Esophagus muscularis mucosa (tissue), 4 donors: ENCODE results near the gene SLC6A11. TPM values are rescaled to one million over a fixed set of nuclear protein-coding genes. Genes with fewer than 3 reads are reported as not detected.

Source experiments
- DNase-seq: peaks from one replicate; pipeline ENCODE4 v3.0.0-alpha.2; 2017; ENCODE audit errors: extremely low spot score
- H3K27ac ChIP-seq, 4 donors: fragments of 200-600 bp; sonication (generic); replicated peaks in 1 of 4; 1 replicate in 3 of 4; 2 replicates in 1 of 4; pipeline ENCODE4 v1.5.1; 2016 to 2019; ENCODE audit warnings: mild to moderate bottlenecking in 1 of 4
- H3K27me3 ChIP-seq, 4 donors: fragments of 200-600 bp; sonication (generic); one replicate each; pipeline versions ENCODE4 v1.5.1 to v1.6.0; 2016 to 2019
- H3K36me3 ChIP-seq, 4 donors: fragments of 200-600 bp; sonication (generic); one replicate each; pipeline ENCODE4 v1.5.1; 2016 to 2019
- H3K4me1 ChIP-seq, 4 donors: fragments of 200-600 bp; sonication (generic); one replicate each; pipeline ENCODE4 v1.5.1; 2016 to 2019
- H3K4me3 ChIP-seq, 4 donors: fragments of 200-600 bp; sonication (generic); 1 replicate in 2 of 4; 2 replicates in 2 of 4; pipeline ENCODE4 v1.5.1; 2016 to 2019; ENCODE audit warnings: mild to moderate bottlenecking in 4 of 4, moderate library complexity in 1 of 4
- H3K9me3 ChIP-seq, 4 donors: fragments of 200-600 bp; sonication (generic); 1 replicate in 3 of 4; 2 replicates in 1 of 4; pipeline ENCODE4 v1.5.1; 2016 to 2019
- EP300 ChIP-seq: sonication (generic); formaldehyde crosslinking; IDR thresholded peaks from one replicate; pipeline ENCODE4 v1.6.1; 2017; ENCODE audit warnings: antibody characterized with exemption
- POLR2A ChIP-seq: fragments of 450-650 bp; IDR thresholded peaks from one replicate; pipeline ENCODE4 v1.6.1; 2017; ENCODE audit warnings: antibody characterized with exemption, moderate library complexity, mild to moderate bottlenecking, low read depth
- POLR2AphosphoS5 ChIP-seq, 2 donors: sonication (generic); formaldehyde crosslinking; IDR thresholded peaks; one replicate each; pipeline ENCODE4 v1.6.1; 2017; ENCODE audit warnings: antibody characterized with exemption in 2 of 2
- WGBS: methylation state at CpG from one replicate; pipeline ENCODE4 v1.1.5; 2018; 5-methylcytosine and 5-hydroxymethylcytosine counted together
- intact Hi-C: fragments of 100-400 bp; cut with DNase I; formaldehyde crosslinking; loops from one replicate; pipeline ENCODE4 v1.15.1; 2023
- total RNA-seq, 4 donors: library from RNA; depleted of rRNA; stranded (reverse); fragments of >200 nt; gene quantifications; one replicate each; pipeline versions ENCODE4 v1.1.0 to v1.2.1, GENCODE V29; 2016
- TF ChIP-seq, protein P1 (sequence below), 3 experiments: fragments of 200-600 bp in 2 of 3; fragments of 450-650 bp in 1 of 3; sonication (generic) in 2 of 3; IDR thresholded peaks; one replicate each; pipeline ENCODE4 v1.5.1; 2017 to 2019; ENCODE audit warnings: antibody characterized with exemption in 3 of 3, mild to moderate bottlenecking in 2 of 3, moderate library complexity in 1 of 3

SLC6A11 gene
- total RNA-seq, 4 donors from 2014 or later: not detected

DNA sequence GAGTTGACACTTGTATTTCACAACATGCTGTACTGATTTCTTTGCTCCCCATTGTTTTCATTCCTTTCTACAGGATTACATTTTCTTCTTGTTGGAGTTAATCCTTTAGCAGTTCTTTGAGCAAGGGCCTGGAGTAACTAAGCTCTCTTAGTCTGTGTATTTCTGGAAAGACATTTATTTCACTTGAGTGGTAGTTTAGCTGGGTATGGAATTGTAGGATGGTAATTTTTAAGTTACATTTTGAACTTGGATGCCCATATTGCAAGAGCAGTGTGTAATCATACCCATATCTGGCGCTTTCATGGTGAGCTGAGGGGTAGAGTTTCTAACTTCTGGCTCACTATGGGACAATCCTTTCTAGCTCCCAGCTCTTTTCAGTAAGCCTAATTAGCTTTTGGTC is 74.6 kb downstream of the SLC6A11 start:
- no peak overlapping the region for H3K4me3 ChIP-seq
- H3K9me3 ChIP-seq: peaks cover 0 to 30% (median 22%) of the 10 kb centered on the region in 4 donors
- H3K27me3 ChIP-seq: peaks cover 0 to 25% (median 0%) of the 10 kb centered on the region in 4 donors
- H3K4me1 ChIP-seq: no peaks in the 10 kb centered on the region
- DNase-seq: no peak
- WGBS: 58% methylated on average over 1 of the region's 1 CpG
- TF ChIP-seq POLR2AphosphoS5 (IDR thresholded peaks at IDR 0.05) (no peak), EP300 (no peak), POLR2A (no peak)
- TF ChIP-seq, protein P1, sequence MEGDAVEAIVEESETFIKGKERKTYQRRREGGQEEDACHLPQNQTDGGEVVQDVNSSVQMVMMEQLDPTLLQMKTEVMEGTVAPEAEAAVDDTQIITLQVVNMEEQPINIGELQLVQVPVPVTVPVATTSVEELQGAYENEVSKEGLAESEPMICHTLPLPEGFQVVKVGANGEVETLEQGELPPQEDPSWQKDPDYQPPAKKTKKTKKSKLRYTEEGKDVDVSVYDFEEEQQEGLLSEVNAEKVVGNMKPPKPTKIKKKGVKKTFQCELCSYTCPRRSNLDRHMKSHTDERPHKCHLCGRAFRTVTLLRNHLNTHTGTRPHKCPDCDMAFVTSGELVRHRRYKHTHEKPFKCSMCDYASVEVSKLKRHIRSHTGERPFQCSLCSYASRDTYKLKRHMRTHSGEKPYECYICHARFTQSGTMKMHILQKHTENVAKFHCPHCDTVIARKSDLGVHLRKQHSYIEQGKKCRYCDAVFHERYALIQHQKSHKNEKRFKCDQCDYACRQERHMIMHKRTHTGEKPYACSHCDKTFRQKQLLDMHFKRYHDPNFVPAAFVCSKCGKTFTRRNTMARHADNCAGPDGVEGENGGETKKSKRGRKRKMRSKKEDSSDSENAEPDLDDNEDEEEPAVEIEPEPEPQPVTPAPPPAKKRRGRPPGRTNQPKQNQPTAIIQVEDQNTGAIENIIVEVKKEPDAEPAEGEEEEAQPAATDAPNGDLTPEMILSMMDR (IDR thresholded peaks at IDR 0.05): no peak
- no peaks in the 10 kb centered on the region for H3K36me3 ChIP-seq
- no peak overlapping the region for H3K27ac ChIP-seq
- intact Hi-C loops: no loop called here

- no peaks in the 10 kb centered on the region for H3K36me3 ChIP-seq
- intact Hi-C loops: no loop called here
- peaks cover 0 to 30% (median 22%) of the 10 kb centered on the region in 4 donors for H3K9me3 ChIP-seq
- TF ChIP-seq EP300: no peak
- TF ChIP-seq POLR2A: no peak
- TF ChIP-seq POLR2AphosphoS5 (IDR thresholded peaks at IDR 0.05): no peak
- TF ChIP-seq, protein P1 (IDR thresholded peaks at IDR 0.05): no peak
- H3K4me3 ChIP-seq: no peak overlapping the region
- H3K27me3 ChIP-seq: peaks cover 0 to 17% (median 0%) of the 10 kb centered on the region in 4 donors
- 61% methylated on average over 5 of the region's 5 CpGs for WGBS
- H3K27ac ChIP-seq: no peak overlapping the region
- DNase-seq: no peak
- no peaks in the 10 kb centered on the region for H3K4me1 ChIP-seq
These were observed 76.6 kb downstream of the SLC6A11 start for GRCh38 chr3:10892622-10893021.

GRCh38 chr3:10901296-10901945 is 85.4 kb downstream of the SLC6A11 start:
- DNase-seq: no peak
- WGBS: 65% methylated on average over 10 of the region's 13 CpGs
- H3K36me3 ChIP-seq: no peaks in the 10 kb centered on the region
- H3K27me3 ChIP-seq: peaks cover 0 to 5% (median 0%) of the 10 kb centered on the region in 4 donors
- peaks cover 0 to 15% (median 13%) of the 10 kb centered on the region in 4 donors for H3K9me3 ChIP-seq
- intact Hi-C loops: no loop called here
- no peaks in the 10 kb centered on the region for H3K4me1 ChIP-seq
- H3K27ac ChIP-seq: no peak overlapping the region
- no peak overlapping the region for H3K4me3 ChIP-seq
- TF ChIP-seq POLR2AphosphoS5 (IDR thresholded peaks at IDR 0.05) (no peak), EP300 (no peak), POLR2A (no peak)
- TF ChIP-seq, protein P1 (IDR thresholded peaks at IDR 0.05): no peak

DNA sequence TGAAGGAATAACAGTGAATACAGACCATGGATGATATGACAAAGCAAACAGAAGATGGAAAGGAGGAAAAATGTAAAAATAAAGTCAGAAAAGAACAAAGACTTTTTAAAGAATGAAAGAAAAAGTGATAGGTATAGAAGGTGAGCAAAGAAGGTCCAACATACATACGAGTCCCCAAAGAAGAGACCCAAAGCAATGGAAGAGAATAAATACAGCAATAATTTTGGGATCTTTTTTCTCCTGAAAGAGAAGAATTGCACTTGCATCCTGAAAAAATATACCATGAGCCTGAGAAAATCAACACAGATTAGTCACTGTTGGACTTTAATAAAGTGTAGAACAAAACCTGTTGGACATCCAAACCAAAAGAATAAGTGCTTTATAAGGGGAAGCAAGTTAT is 91.2 kb downstream of the SLC6A11 start:
- no peak overlapping the region for H3K27ac ChIP-seq
- no peak for TF ChIP-seq EP300
- TF ChIP-seq, protein P1 (IDR thresholded peaks at IDR 0.05): no peak
- TF ChIP-seq POLR2AphosphoS5 (IDR thresholded peaks at IDR 0.05): no peak
- TF ChIP-seq POLR2A: no peak
- H3K27me3 ChIP-seq: peaks cover 0 to 5% (median 0%) of the 10 kb centered on the region in 4 donors
- no peaks in the 10 kb centered on the region for H3K4me1 ChIP-seq
- no peaks in the 10 kb centered on the region for H3K36me3 ChIP-seq
- 81% methylated on average over 1 of the region's 1 CpG for WGBS
- peaks cover 0 to 39% (median 34%) of the 10 kb centered on the region in 4 donors for H3K9me3 ChIP-seq
- H3K4me3 ChIP-seq: no peak overlapping the region
- no peak for DNase-seq
- intact Hi-C loops: no loop called here
